Skin epidermis (tissue), 12 donors: ENCODE data around the gene TFAP2C.
A peak's percentile ranks its signal among the peaks of the same experiment; 100 is the strongest.
"Not testable (repeated sequence)": the region's sequence is repeated elsewhere in the genome, so short reads cannot be mapped to it uniquely, and the experiment has no call there.

Experiments used
- H3K27ac ChIP-seq, 21 experiments: fragments of 200-600 bp; sonication (generic) in 11 of 21; one replicate each; pipeline ENCODE4 v1.5.0; 2020; ENCODE audit warnings: mild to moderate bottlenecking in 3 of 21, inconsistent platforms in 2 of 21, moderate library complexity in 2 of 21
- H3K4me3 ChIP-seq, 7 experiments: fragments of 200-600 bp; sonication (generic) in 2 of 7; one replicate each; pipeline ENCODE4 v1.5.0; 2020; ENCODE audit warnings: inconsistent platforms in 2 of 7, mild to moderate bottlenecking in 2 of 7, moderate library complexity in 1 of 7

Gene TFAP2C

GRCh38 chr20:56634307-56634706 lies 5.2 kb downstream of the TFAP2C start:
- peak overlapping the region in 2 of 7 experiments; percentile 62 to 84 for H3K4me3 ChIP-seq
- peak overlapping the region in 4 of 21 experiments; percentile 11 to 46 (median 24) for H3K27ac ChIP-seq

GRCh38 chr20:56634735-56635385 lies 5.8 kb downstream of the TFAP2C start:
- H3K4me3 ChIP-seq: peak overlapping the region in 2 of 7 experiments; percentile 62 to 84
- H3K27ac ChIP-seq: peak overlapping the region in 9 of 21 experiments; percentile 2 to 46 (median 13)

GRCh38 chr20:56636716-56637115 lies 7.6 kb downstream of the TFAP2C start:
- peak overlapping the region in 5 of 21 experiments; percentile 12 to 33 (median 26) for H3K27ac ChIP-seq

GRCh38 chr20:56637576-56637975 lies 8.5 kb downstream of the TFAP2C start:
- no peak overlapping the region for H3K4me3 ChIP-seq
- peak overlapping the region in 4 of 21 experiments; percentile 12 to 33 (median 24) for H3K27ac ChIP-seq

More at GRCh38 chr20:56636716-56637115, 7.6 kb downstream of the TFAP2C start:
- H3K4me3 ChIP-seq: no peak overlapping the region

- no peak overlapping the region for H3K27ac ChIP-seq
- no peak overlapping the region for H3K4me3 ChIP-seq
These were observed 17.5 kb downstream of the TFAP2C start for GRCh38 chr20:56646599-56646998.

- H3K27ac ChIP-seq: no peak overlapping the region
- no peak overlapping the region for H3K4me3 ChIP-seq
These were observed 24.1 kb downstream of the TFAP2C start for GRCh38 chr20:56653211-56653610.

GRCh38 chr20:56656632-56657031 lies 27.5 kb downstream of the TFAP2C start:
- no peak overlapping the region for H3K27ac ChIP-seq
- H3K4me3 ChIP-seq: no peak overlapping the region

- H3K27ac ChIP-seq: no peak overlapping the region
- no peak overlapping the region for H3K4me3 ChIP-seq
These were observed 28.8 kb downstream of the TFAP2C start for GRCh38 chr20:56657879-56658278.

- H3K27ac ChIP-seq, H3K4me3 ChIP-seq: not testable (repeated sequence)
These were observed 29.3 kb downstream of the TFAP2C start for GRCh38 chr20:56658341-56658947.

- no peak overlapping the region for H3K4me3 ChIP-seq
- H3K27ac ChIP-seq: no peak overlapping the region
These were observed 34.6 kb downstream of the TFAP2C start for GRCh38 chr20:56663660-56664059.

- Histone ChIP-seq H3K4me3 (no peak overlapping the region), H3K27ac (no peak overlapping the region)
These were observed 35.7 kb downstream of the TFAP2C start for GRCh38 chr20:56664796-56665195.

- H3K27ac ChIP-seq: no peak overlapping the region
- no peak overlapping the region for H3K4me3 ChIP-seq
These were observed 36.7 kb downstream of the TFAP2C start for GRCh38 chr20:56665806-56666205.

GRCh38 chr20:56673450-56673849 lies 44.3 kb downstream of the TFAP2C start:
- Histone ChIP-seq H3K4me3 (no peak overlapping the region), H3K27ac (no peak overlapping the region)

- H3K4me3 ChIP-seq: no peak overlapping the region
- H3K27ac ChIP-seq: no peak overlapping the region
These were observed 46.9 kb downstream of the TFAP2C start for GRCh38 chr20:56676001-56676400.

- Histone ChIP-seq H3K4me3 (no peak overlapping the region), H3K27ac (no peak overlapping the region)
These were observed 47.6 kb downstream of the TFAP2C start for GRCh38 chr20:56676679-56677078.

- Histone ChIP-seq H3K4me3 (no peak overlapping the region), H3K27ac (peak overlapping the region in 1 of 21 experiments; percentile 37)
These were observed 54.2 kb downstream of the TFAP2C start for GRCh38 chr20:56683077-56683865.

GRCh38 chr20:56685879-56686278 lies 56.8 kb downstream of the TFAP2C start:
- Histone ChIP-seq H3K27ac (no peak overlapping the region), H3K4me3 (no peak overlapping the region)

- H3K4me3 ChIP-seq: no peak overlapping the region
- H3K27ac ChIP-seq: no peak overlapping the region
These were observed 58.0 kb downstream of the TFAP2C start for GRCh38 chr20:56687061-56687460.

- Histone ChIP-seq H3K27ac (no peak overlapping the region), H3K4me3 (no peak overlapping the region)
These were observed 59.0 kb downstream of the TFAP2C start for GRCh38 chr20:56688106-56688505.
